GM12873 (cell line): ENCODE results near the gene CTNNA2.

ENCODE experiments used
- CTCF ChIP-seq: IDR thresholded peaks from 2 replicates; pipeline ENCODE4 v1.5.1; 2012; ENCODE audit warnings: low read depth, mild to moderate bottlenecking, moderate library complexity, low read length, control low read depth; ENCODE audit not compliant: insufficient read depth; ENCODE audit errors: missing control alignments

CTNNA2 gene

GRCh38 chr2:80053522-80054345 is 540.9 kb downstream of the CTNNA2 start:
- TF ChIP-seq CTCF: no peak

DNA sequence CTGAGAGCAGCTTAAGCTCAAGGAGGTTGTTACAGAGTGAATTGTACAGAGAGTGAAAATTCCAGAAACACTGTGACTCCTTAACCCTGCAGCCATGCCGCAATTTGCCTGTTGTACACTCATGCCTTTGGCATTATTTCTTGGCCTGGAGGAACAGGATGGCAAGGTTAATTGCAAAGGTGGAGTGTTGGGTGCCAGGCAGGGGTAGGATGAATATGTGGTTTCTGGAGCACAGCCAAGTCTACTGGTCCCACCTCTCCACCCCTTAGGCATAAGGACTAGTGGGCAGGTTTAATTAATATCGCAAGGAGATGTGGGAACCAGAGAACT is 541.5 kb downstream of the CTNNA2 start:
- TF ChIP-seq CTCF: no peak

DNA sequence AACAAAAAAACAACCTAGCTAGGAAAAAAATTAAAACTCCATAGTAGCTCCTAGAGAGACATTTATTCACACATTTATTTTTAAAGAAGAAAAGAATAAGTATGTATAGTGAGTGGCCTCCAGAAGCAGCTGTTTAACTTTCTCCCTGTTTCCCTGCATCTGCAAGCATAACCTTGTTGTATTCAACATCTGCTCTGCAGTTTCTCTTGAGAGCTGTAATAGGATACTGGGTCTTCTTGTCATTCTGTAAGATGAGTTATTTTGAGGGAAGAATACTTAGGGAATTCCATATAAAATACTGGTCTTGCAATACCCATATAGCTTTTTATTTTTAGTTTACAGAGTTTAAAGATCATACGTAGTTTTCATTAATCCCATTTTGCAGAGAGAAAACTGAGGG is 545.1 kb downstream of the CTNNA2 start:
- no peak for TF ChIP-seq CTCF

DNA sequence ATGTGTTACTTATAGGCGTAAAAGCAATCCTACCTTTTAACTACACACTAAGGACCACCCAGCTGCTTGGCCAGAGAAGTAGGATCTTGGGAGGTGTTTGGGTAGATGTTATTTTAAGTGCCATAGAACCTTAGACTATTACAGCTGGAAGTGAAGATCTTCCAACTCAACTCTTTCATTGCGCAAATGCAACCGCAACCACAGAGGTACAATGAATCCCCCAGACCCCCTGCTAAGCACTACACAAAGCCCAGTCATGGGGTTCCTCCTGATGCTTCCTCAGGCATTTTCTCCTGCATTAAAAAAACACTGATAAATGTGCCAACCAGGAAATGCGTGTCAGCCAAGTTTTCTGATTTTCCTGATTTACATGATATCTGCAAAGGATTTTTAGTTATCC is 545.7 kb downstream of the CTNNA2 start:
- no peak for TF ChIP-seq CTCF

- TF ChIP-seq CTCF: no peak
These were observed 546.6 kb downstream of the CTNNA2 start for GRCh38 chr2:80059447-80059846.

GRCh38 chr2:80061881-80062280 is 549.0 kb downstream of the CTNNA2 start:
- no peak for TF ChIP-seq CTCF

DNA sequence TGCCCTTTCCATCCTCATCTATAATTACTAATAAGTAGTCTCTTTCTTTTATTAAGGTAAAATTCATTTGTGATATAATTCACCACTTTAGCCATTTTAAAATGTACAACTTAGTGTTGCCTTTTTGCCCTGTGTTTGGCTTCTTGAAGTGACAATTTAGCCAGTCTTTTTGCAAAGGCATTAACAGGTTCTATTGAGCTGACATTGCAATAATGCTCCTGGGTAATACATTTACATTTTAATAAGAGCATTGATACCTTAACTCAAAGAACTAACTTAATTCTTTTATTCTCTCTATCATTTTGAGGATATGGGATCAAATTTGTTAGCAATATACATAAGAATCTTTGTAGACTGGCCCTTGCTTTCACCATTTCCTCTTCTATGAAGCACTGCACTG is 549.4 kb downstream of the CTNNA2 start:
- no peak for TF ChIP-seq CTCF
